ENCODE data around the gene INSL3.

The INSL3 gene

DNA sequence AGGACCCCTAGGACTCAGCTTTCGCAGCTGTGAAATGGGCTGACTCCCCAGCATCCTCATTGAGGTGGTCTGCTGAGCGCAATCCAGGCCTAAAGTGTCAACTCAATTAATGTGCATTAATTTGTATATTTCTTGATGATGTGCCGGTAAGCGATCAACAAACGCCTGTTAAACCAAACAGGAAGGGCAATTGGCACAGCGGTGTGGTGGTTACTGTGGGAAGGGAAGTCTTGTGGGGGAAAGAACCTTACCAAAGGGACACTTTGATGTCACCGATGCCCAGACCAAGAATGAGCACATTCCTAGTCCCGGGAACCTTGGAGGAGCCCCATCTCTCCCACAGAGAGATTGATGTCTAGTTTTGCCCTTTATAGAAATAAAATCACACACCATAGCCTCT is 24.8 kb upstream of the INSL3 start:
- no peak for DNase-seq (ENCODE audit: low read depth)

GRCh38 chr19:17843908-17844490 is 22.7 kb upstream of the INSL3 start:
- DNase-seq (ENCODE audit: low read depth): no peak

DNA sequence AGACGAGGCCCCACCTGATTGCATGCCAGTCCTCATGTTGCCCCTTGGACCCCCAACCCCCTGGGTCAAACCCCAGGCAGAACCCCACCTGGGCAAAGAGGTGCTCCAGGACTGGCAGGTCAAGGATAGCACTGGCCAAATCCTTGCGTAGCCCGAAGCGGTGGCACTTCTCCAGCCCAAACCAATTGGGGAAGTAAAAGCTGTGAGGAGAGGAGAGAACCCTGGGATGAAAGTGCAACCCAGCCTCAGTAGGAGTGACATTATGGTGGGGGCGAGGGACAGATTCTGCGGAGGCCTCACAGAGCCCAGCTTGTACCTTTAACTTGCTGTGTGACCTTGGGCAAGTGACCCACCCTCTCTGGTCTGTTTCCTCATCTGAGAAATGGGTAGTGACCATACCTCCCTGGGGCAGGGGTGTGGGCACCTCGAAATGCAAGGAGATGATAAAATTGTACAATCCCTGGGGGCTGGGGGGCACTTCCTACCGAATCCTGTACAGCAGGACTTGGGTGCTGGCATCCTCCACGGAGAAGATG is 22.0 kb upstream of the INSL3 start:
- no peak for DNase-seq (ENCODE audit: low read depth)

DNA sequence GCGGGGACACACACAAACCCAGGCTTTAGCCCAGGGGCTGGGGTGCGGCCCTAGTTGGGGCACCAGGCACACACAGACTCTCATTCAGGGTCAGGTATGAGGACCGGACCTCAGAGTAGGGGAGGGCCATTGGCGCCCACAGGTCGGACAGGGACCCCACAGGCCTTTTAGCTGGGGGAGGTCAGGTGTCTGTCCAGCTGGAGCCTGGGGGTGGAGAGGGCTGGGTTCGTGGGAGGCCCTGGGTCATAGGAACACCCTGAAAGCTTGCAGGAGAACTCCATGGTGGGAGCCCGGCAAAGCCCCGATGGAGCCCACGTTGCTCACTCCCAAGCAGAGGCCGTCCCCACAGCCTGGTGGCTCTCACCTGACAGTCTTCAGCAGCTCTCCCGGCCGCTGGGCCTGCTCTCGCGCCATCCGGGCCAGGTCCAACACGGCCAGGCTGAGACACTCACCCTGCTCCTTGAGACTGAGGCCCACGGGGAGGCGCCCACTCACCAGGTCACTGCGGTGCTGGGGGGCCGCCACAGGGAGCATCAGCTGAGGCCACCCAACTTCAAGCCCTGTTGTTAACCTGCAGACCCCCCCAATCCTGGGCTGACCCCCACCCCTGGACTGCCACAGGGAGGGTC is 21.5 kb upstream of the INSL3 start:
- DNase-seq (ENCODE audit: low read depth): no peak

DNA sequence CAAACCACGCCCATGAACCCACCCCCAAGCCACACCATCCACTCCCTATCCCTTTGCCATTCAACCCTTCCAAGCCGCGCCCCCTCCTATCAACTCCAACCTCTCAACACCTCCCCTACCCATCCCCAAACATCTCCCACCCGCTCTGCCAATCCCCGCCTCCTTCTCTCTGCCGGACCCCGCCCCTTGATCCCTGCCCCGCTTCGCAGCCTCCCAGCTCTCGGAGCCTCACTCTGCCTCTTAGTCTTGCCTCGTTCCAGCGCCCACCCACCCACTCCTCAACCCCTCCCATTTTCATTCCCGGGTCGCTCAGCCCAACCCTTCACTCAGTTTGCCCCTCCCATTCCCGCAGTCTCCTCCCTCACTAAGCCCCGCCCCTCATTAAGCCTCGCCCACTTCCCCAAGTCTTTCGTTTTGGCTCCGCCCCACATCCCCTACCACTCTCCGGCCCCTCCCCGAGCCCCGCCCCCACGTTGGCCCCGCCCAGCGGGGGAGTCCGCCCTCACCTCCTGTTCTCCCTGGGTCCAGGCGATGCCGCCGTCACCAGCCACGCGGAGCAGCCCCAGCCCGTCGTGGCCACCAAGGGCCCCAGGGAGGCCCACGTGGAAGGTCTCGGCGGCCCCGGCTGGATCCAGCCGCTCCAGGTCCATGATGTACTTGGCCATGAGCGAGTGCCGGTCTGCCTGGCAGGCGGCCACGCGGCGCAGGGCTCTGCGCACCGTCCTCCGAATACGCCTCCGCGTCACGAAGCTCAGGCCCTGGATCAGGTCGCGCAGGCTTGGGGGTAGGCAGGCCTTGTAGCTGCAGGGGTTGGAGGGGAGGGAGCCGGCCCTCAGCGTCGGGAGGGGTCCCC is 20.7 kb upstream of the INSL3 start:
- DNase-seq (ENCODE audit: low read depth): peak; percentile 34

GRCh38 chr19:17841371-17841809 is 20.1 kb upstream of the INSL3 start:
- DNase-seq (ENCODE audit: low read depth): no peak

GRCh38 chr19:17840019-17840418 is 18.7 kb upstream of the INSL3 start:
- DNase-seq (ENCODE audit: low read depth): no peak

DNA sequence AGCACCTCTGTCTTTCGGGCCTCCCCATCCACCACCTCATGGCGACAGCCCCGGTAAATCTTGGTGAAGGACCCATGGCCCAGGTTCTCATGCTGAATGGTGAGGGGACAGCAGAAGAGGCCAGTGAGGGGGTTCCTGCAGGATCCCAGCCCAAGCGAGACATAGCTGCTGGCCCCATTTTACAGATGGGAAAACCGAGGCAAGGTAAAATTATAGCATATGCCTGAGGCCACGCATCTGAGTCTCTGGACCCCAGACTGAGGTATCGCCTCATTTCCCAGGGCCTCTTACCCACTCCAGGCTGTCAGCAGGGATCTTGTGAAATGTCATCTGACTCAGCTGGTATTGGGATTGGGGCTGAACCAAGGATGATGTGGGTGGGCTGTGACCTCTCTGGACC is 16.7 kb upstream of the INSL3 start:
- DNase-seq (ENCODE audit: low read depth): no peak

DNA sequence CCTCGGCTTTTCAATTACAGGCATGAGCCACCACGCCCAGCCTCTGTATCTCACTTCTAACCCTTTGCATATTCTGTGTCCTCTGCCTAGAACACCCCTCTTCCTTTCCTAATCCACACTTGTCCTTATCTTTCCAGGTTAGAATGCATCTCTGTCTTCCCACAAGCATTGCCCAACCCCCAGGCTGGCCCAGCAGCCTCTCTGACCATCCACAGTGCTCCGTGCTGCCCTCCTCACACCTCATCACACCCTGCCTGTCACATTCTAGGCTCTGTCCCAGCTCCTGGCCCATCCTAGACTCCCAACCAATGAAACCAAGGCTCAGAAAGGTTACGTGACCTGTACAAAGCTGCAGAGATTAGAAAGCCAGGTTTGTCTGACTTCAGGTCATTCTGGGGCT is 15.2 kb upstream of the INSL3 start:
- DNase-seq (ENCODE audit: low read depth): no peak

GRCh38 chr19:17835182-17836006 is 14.1 kb upstream of the INSL3 start:
- no peak for DNase-seq (ENCODE audit: low read depth)

GRCh38 chr19:17834350-17835181 is 13.2 kb upstream of the INSL3 start:
- no peak for DNase-seq (ENCODE audit: low read depth)

DNA sequence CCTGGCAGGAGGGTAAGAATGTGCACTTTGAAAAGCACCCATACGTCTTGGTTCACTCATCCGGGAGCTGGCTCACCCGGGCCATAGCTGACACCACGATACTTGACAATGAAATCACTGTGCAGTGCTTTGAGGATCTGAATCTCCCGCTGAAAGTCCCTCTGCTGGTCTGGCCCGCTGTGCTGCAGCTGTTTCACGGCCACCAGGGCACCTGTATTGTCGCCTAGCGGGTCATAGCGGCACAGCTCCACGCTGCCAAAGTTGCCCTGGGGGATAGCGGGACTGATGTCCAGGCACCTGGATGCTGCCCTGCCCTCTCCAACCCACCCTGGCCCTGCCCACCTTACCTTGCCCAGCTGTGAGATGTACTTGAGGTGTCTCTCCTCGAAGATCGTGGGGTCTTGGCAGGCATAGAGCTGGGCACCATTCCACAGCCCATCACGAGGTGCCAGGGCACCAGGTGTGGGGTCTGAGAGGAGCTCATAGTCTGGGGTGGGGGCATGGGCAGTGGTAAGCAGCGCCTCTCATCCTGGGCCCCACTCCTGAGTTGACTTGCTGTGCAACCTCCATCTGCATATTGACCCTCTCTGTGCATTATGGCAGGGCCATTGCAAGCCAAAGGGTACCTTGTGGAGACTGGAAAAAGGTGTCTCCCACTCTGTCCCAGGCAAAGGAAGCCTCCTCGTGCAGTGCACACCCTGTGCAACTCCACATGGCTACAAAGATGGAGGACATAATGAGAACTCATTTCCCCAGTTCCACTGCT is 11.3 kb upstream of the INSL3 start:
- no peak for DNase-seq (ENCODE audit: low read depth)

GRCh38 chr19:17831419-17831888 is 10.1 kb upstream of the INSL3 start:
- DNase-seq (ENCODE audit: low read depth): no peak

- DNase-seq (ENCODE audit: low read depth): peak; percentile 32
Observed at GRCh38 chr19:17830567-17831418, 9.5 kb upstream of the INSL3 start.

DNA sequence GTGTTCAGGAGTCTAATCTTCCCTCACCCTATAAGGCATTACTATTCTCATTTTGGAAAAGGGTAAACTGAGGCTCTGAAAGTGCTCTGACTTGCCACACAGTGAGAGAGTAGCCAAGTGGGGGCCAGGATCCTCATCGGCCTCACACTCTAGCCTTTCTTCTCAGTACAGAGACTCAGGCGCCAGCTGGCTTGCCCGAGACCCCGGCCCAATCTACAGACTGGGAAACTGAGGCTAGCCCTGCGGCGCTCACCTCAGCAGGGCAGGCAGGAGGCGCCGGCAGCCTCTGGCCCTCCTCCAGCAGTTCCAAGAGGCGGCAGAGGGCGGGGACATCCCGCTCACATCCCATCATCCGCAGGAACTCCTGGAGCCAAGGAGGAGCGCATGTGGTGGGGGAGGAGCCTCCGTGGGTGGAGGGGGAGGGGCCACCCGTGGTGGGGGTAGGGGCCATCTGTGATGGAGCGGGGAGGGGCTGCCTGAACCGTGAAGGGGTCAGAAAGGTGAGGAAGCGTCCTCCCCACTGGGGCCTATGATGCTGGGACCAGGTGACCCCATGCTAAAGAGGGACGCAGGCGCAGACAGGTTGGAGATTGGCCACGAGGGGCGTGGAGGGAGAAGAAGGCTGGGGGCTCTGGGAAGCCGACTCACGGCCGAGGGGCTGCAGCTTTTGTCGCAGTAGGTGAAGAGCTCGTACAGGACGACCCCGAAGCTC is 8.7 kb upstream of the INSL3 start:
- no peak for DNase-seq (ENCODE audit: low read depth)

DNA sequence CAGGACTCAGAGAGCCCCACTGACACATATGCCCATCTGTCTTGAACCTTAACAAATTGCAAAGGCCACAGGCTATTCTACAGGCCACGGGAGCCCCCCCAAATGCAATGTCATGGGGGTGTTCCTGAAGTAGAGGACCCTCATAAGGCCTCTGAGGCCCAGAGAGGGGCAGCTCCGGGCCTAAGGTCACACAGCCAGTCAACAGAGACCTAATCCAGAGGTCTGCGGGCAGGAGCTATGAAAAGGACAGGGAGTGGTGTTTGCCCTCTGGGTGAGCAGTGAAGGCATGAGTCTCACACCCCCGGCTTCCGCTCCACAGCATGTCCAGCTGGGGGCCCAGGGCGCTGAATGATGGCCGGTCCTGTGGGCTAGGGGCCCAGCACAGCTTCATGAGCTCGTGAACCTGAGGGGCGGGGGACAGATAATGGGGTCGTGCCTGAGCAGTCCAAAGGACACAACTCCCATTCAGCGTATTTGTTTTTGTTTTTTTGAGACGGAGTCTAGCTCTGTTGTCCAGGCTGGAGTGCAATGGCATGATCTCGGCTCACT is 5.3 kb upstream of the INSL3 start:
- DNase-seq (ENCODE audit: low read depth): no peak

GRCh38 chr19:17824339-17824738 is 3.0 kb upstream of the INSL3 start:
- DNase-seq (ENCODE audit: low read depth): no peak

- no peak for DNase-seq (ENCODE audit: low read depth)
Observed at GRCh38 chr19:17817668-17818363, 3.5 kb downstream of the INSL3 start.
